SK-N-SH treated with all-trans-retinoic acid at 6 μM for 48 hours (cell line): ENCODE results near the gene GALNT7.

ENCODE experiments used
- ATAC-seq: fragments of 200-7000 bp; cut with Tn5 transposase; 3 replicates; pipeline ENCODE4 v1.9.1; 2020; ENCODE audit warnings: mild to moderate bottlenecking, moderate library complexity
- ARNTL ChIP-seq: fragments of 450-650 bp; formaldehyde crosslinking; IDR thresholded peaks from 2 replicates; pipeline ENCODE4 v1.5.0; 2020; ENCODE audit warnings: low read depth, mild to moderate bottlenecking, moderate library complexity, borderline replicate concordance
- CSDC2 ChIP-seq: fragments of 250-450 bp; sonication (Bioruptor Pico); IDR thresholded peaks from 2 replicates; pipeline ENCODE4 v1.5.0; 2020; ENCODE audit warnings: mild to moderate bottlenecking, moderate library complexity
- ESRRG ChIP-seq: fragments of 250-450 bp; sonication (Bioruptor Pico); IDR thresholded peaks from 2 replicates; pipeline ENCODE4 v1.6.1; 2021; ENCODE audit warnings: mild to moderate bottlenecking
- GLIS3 ChIP-seq: fragments of 250-450 bp; sonication (Bioruptor Pico); IDR thresholded peaks from 2 replicates; pipeline ENCODE4 v1.5.0; 2020; ENCODE audit warnings: mild to moderate bottlenecking, moderate library complexity
- ISL1 ChIP-seq: fragments of 250-450 bp; sonication (Bioruptor Pico); IDR thresholded peaks from 2 replicates; pipeline ENCODE4 v2.1.2; 2022; ENCODE audit warnings: mild to moderate bottlenecking, moderate library complexity
- OSR1 ChIP-seq: fragments of 250-450 bp; sonication (Bioruptor Pico); IDR thresholded peaks from 2 replicates; pipeline ENCODE4 v1.8.0; 2022; ENCODE audit warnings: moderate library complexity, mild to moderate bottlenecking, inconsistent platforms
- PPARA ChIP-seq: fragments of 250-450 bp; sonication (Bioruptor Pico); IDR thresholded peaks from 2 replicates; pipeline ENCODE4 v1.5.0; 2020; ENCODE audit warnings: mild to moderate bottlenecking, borderline replicate concordance
- RARB ChIP-seq: fragments of 250-450 bp; sonication (Bioruptor Pico); IDR thresholded peaks from 2 replicates; pipeline ENCODE4 v1.8.0; 2021; ENCODE audit warnings: mild to moderate bottlenecking, moderate library complexity
- TCF4 ChIP-seq: fragments of 250-450 bp; sonication (Bioruptor Pico); IDR thresholded peaks from 2 replicates; pipeline ENCODE4 v1.8.0; 2021; ENCODE audit warnings: mild to moderate bottlenecking, moderate library complexity, borderline replicate concordance
- ZC3H10 ChIP-seq: fragments of 250-450 bp; sonication (Bioruptor Pico); IDR thresholded peaks from 2 replicates; pipeline ENCODE4 v1.5.1; 2021; ENCODE audit warnings: mild to moderate bottlenecking, moderate library complexity
- ZFP3 ChIP-seq: fragments of 250-450 bp; sonication (Bioruptor Pico); IDR thresholded peaks from 2 replicates; pipeline ENCODE4 v1.5.0; 2020; ENCODE audit warnings: mild to moderate bottlenecking, moderate library complexity
- ZFP30 ChIP-seq: fragments of 450-650 bp; formaldehyde crosslinking; IDR thresholded peaks from 2 replicates; pipeline ENCODE4 v1.5.0; 2022; ENCODE audit warnings: mild to moderate bottlenecking, moderate library complexity
- ZNF565 ChIP-seq: fragments of 450-650 bp; formaldehyde crosslinking; conservative IDR thresholded peaks from 2 replicates; pipeline ENCODE4 v1.5.0; 2020; ENCODE audit warnings: low read depth, mild to moderate bottlenecking, moderate library complexity
- ZNF70 ChIP-seq: fragments of 450-650 bp; formaldehyde crosslinking; IDR thresholded peaks from 2 replicates; pipeline ENCODE4 v1.5.0; 2020; ENCODE audit warnings: mild to moderate bottlenecking, moderate library complexity
- ZNF8 ChIP-seq: fragments of 450-650 bp; formaldehyde crosslinking; IDR thresholded peaks from 2 replicates; pipeline ENCODE4 v1.5.0; 2020; ENCODE audit warnings: mild to moderate bottlenecking, moderate library complexity
- TF ChIP-seq, protein P1 (sequence below): fragments of 250-450 bp; sonication (Bioruptor Pico); IDR thresholded peaks from 2 replicates; pipeline ENCODE4 v1.8.0; 2020; ENCODE audit warnings: mild to moderate bottlenecking, moderate library complexity, borderline replicate concordance
- TF ChIP-seq, protein P2 (sequence below): fragments of 250-450 bp; sonication (Bioruptor Pico); IDR thresholded peaks from 2 replicates; pipeline ENCODE4 v1.8.0; 2021; ENCODE audit warnings: low read depth, mild to moderate bottlenecking, moderate library complexity, borderline replicate concordance
- TF ChIP-seq, protein P3 (sequence below): fragments of 250-450 bp; sonication (Bioruptor Pico); IDR thresholded peaks from 2 replicates; pipeline ENCODE4 v1.5.1; 2020; ENCODE audit warnings: low read depth, mild to moderate bottlenecking, moderate library complexity
- TF ChIP-seq, protein P4 (sequence below): fragments of 250-450 bp; sonication (Bioruptor Pico); IDR thresholded peaks from 2 replicates; pipeline ENCODE4 v1.5.1; 2021; ENCODE audit warnings: mild to moderate bottlenecking, moderate library complexity

The GALNT7 gene

DNA sequence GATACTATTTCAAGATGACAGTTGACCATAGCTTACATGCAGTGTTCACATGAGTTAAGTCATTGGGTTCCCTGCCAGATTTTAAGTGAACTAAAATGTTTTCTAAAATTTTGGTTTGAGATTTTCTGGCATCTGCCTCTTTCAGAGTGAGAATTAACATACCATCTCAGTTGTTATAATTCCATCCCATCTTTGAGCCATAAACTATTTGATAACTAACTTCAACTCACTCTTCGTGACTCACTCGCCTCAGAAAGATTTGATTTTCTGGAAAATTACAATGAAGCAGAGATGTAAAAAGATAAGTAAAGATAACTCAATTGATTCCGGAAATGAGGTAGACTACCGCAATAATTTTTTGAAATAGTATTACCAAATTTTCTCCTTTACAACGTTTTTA lies 103.7 kb downstream of the GALNT7 start:
- no peak for TF ChIP-seq CSDC2 (CRISPR knock-in tag)
- no peak for TF ChIP-seq TCF4 (CRISPR knock-in tag)
- no peak for TF ChIP-seq ESRRG
- TF ChIP-seq ISL1 (CRISPR knock-in tag), result peak; percentile 51
- no peak for TF ChIP-seq ZFP3 (CRISPR knock-in tag)
- no peak for TF ChIP-seq ZFP30 (CRISPR knock-in tag)
- ATAC-seq, result no peak

DNA sequence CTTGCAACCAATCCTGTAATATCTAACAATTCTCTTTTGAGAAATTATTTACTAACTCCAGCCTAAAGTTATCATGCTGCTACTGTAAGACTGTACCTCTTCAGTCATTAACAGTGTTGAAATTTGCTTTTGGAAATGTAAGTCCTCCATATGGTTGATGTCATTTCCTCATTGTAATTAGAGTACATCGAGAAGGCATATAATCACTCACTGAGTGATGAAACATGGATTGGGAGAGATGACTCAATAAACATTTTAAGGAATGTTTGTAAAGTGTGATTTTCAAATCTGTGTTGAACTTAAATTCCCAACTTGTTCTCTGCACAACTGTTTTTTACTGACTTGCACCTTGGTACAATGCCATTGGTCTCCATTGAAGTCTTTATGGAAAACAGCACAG lies 104.4 kb downstream of the GALNT7 start:
- ATAC-seq, result no peak
- TF ChIP-seq ZNF565 (CRISPR knock-in tag) (no peak), TCF4 (CRISPR knock-in tag) (no peak)

DNA sequence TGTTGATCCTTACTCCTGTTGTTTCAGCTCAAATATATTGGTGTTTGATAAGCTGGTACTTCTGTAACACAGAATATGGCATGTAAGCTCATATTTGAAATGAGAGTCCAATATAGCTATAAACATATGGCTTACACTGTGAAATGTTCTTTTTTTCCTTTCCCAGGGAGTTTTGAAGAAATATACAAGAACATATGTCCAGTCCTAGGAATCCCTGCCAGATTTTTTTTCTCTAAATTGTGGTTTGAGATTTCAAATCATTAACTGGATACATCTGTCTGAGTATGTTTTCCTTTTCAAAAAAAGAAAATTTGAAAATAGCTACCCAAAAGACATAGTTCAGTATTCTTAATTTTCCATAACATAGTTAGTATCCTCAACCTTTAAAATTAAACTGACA lies 105.3 kb downstream of the GALNT7 start:
- ATAC-seq, result no peak

DNA sequence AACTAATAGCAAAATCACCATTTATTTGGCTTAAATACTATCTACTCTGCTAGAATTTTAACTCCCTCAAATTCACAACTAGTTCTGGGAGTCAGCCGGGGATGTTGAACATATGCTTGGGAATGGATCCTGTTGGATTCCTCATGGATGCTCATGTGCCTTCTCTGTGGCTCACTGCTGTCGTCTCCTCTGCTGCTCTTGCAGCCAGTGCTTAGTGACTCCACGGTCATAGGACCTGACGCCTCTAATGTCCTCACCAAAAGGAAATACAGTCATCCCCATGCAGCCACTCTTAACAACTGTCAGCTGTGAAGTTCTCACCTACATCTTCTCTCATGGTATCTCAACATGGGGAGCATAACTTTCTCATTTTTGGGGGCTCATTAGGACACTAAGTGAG lies 106.1 kb downstream of the GALNT7 start:
- no peak for ATAC-seq
- TF ChIP-seq ZNF565 (CRISPR knock-in tag), result no peak
- TF ChIP-seq, protein P1, sequence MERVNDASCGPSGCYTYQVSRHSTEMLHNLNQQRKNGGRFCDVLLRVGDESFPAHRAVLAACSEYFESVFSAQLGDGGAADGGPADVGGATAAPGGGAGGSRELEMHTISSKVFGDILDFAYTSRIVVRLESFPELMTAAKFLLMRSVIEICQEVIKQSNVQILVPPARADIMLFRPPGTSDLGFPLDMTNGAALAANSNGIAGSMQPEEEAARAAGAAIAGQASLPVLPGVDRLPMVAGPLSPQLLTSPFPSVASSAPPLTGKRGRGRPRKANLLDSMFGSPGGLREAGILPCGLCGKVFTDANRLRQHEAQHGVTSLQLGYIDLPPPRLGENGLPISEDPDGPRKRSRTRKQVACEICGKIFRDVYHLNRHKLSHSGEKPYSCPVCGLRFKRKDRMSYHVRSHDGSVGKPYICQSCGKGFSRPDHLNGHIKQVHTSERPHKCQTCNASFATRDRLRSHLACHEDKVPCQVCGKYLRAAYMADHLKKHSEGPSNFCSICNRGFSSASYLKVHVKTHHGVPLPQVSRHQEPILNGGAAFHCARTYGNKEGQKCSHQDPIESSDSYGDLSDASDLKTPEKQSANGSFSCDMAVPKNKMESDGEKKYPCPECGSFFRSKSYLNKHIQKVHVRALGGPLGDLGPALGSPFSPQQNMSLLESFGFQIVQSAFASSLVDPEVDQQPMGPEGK (CRISPR knock-in tag), result no peak
- TF ChIP-seq, protein P2, sequence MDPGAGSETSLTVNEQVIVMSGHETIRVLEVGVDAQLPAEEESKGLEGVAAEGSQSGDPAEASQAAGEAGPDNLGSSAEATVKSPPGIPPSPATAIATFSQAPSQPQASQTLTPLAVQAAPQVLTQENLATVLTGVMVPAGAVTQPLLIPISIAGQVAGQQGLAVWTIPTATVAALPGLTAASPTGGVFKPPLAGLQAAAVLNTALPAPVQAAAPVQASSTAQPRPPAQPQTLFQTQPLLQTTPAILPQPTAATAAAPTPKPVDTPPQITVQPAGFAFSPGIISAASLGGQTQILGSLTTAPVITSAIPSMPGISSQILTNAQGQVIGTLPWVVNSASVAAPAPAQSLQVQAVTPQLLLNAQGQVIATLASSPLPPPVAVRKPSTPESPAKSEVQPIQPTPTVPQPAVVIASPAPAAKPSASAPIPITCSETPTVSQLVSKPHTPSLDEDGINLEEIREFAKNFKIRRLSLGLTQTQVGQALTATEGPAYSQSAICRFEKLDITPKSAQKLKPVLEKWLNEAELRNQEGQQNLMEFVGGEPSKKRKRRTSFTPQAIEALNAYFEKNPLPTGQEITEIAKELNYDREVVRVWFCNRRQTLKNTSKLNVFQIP (CRISPR knock-in tag), result no peak
- no peak for TF ChIP-seq ZC3H10 (CRISPR knock-in tag)
- no peak for TF ChIP-seq PPARA (CRISPR knock-in tag)
- no peak for TF ChIP-seq RARB (CRISPR knock-in tag)
- no peak for TF ChIP-seq ARNTL
- TF ChIP-seq ISL1 (CRISPR knock-in tag), result no peak
- no peak for TF ChIP-seq ZFP30 (CRISPR knock-in tag)
- TF ChIP-seq GLIS3, result no peak
- TF ChIP-seq ZNF8 (CRISPR knock-in tag), result no peak

More for the DNA sequence above, 105.3 kb downstream of the GALNT7 start:
- TF ChIP-seq ZFP3 (CRISPR knock-in tag) (no peak), ZNF70 (CRISPR knock-in tag) (no peak), PPARA (CRISPR knock-in tag) (no peak), ZNF8 (CRISPR knock-in tag) (no peak), TCF4 (CRISPR knock-in tag) (no peak)
- TF ChIP-seq, protein P3, sequence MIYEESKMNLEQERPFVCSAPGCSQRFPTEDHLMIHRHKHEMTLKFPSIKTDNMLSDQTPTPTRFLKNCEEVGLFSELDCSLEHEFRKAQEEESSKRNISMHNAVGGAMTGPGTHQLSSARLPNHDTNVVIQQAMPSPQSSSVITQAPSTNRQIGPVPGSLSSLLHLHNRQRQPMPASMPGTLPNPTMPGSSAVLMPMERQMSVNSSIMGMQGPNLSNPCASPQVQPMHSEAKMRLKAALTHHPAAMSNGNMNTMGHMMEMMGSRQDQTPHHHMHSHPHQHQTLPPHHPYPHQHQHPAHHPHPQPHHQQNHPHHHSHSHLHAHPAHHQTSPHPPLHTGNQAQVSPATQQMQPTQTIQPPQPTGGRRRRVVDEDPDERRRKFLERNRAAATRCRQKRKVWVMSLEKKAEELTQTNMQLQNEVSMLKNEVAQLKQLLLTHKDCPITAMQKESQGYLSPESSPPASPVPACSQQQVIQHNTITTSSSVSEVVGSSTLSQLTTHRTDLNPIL (CRISPR knock-in tag), result no peak
- TF ChIP-seq, protein P4, sequence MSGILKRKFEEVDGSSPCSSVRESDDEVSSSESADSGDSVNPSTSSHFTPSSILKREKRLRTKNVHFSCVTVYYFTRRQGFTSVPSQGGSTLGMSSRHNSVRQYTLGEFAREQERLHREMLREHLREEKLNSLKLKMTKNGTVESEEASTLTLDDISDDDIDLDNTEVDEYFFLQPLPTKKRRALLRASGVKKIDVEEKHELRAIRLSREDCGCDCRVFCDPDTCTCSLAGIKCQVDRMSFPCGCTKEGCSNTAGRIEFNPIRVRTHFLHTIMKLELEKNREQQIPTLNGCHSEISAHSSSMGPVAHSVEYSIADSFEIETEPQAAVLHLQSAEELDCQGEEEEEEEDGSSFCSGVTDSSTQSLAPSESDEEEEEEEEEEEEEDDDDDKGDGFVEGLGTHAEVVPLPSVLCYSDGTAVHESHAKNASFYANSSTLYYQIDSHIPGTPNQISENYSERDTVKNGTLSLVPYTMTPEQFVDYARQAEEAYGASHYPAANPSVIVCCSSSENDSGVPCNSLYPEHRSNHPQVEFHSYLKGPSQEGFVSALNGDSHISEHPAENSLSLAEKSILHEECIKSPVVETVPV (CRISPR knock-in tag), result no peak
- TF ChIP-seq, protein P1 (CRISPR knock-in tag), result no peak
- TF ChIP-seq, all 23 proteins: peak for 0

DNA sequence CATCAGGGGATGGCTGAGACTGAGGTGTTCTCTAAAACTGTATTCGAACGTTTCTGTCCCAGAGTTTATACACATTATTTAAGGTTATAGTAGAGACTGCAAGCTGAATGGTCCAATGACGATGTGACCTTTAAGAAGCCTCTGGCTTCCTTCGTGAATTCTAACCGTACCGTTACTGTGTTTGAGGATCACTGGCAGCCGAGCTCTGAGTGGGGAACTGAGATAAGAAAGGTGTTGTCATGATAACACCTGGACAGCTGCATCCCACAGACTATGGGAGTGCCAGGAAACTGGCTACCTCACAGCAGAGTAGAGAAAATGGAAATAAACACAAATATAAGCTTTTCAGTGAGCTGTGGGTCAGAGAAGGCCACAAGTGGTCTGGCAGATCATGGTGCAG lies 106.5 kb downstream of the GALNT7 start:
- no peak for ATAC-seq
- TF ChIP-seq, protein P1 (CRISPR knock-in tag), result no peak
- no peak for TF ChIP-seq ZFP3 (CRISPR knock-in tag)
- TF ChIP-seq CSDC2 (CRISPR knock-in tag), result no peak
- no peak for TF ChIP-seq ZFP30 (CRISPR knock-in tag)
- TF ChIP-seq ZNF70 (CRISPR knock-in tag), result no peak
- TF ChIP-seq ZNF8 (CRISPR knock-in tag), result no peak
- TF ChIP-seq, protein P3 (CRISPR knock-in tag), result no peak
- no peak for TF ChIP-seq ESRRG
- TF ChIP-seq PPARA (CRISPR knock-in tag), result no peak
- TF ChIP-seq, protein P2 (CRISPR knock-in tag), result no peak
- no peak for TF ChIP-seq RARB (CRISPR knock-in tag)
- no peak for TF ChIP-seq ZC3H10 (CRISPR knock-in tag)
- no peak for TF ChIP-seq OSR1 (CRISPR knock-in tag)
